HG03045 (cell line): ENCODE results near the gene SLC25A1.

Source experiments
- ATAC-seq: cut with Tn5 transposase; IDR thresholded peaks from one replicate; pipeline ENCODE4 v1.9.1; 2021; ENCODE audit warnings: mild to moderate bottlenecking, moderate library complexity; ENCODE audit not compliant: unreplicated experiment

Gene SLC25A1

GRCh38 chr22:19178657-19179496 is at the start of gene SLC25A1:
SLC25A1 (minus strand) TSS chr22:19178736; CDS start chr22:19178673, 63 bp downstream.
- peak; percentile 66 for ATAC-seq

DNA sequence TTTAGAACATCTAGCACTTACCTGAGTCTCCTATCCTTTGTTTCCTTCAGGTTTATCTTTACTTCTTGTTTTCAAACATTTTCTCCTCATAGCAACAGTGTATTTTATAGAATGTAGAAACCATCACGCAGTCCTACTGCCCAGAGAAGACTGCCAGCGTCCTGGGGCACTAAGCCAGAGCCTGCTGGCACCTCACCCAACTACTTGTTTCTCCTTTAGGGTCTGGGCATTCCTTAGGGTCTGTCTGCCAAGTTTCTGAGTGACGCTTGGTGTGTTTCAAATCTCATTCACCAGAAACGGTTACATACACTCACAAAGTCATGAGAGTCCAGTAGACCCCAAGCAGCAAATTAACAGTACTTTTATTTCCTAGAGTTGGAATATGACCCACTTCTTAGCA is 49.6 kb upstream of the SLC25A1 start:
- ATAC-seq = no peak

DNA sequence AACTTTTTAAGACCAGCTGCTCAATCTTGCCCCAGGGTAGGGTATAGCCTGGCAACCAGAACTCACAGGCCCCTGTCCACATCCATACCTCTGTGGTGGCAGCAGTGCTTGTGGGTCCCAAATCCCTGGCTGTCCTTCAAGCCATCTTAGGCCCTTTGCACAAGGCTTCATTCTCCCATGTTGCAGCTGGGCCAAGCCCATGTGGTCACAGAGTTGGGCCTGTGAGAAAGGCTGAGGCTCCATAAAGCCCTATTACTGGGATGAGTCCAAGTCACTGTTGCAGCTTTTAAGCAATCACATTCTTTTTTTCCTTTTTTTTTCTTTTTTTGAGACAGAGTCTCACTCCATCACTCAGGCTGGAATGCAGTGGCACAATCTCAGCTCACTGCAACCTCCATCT is 47.9 kb upstream of the SLC25A1 start:
- no peak for ATAC-seq

DNA sequence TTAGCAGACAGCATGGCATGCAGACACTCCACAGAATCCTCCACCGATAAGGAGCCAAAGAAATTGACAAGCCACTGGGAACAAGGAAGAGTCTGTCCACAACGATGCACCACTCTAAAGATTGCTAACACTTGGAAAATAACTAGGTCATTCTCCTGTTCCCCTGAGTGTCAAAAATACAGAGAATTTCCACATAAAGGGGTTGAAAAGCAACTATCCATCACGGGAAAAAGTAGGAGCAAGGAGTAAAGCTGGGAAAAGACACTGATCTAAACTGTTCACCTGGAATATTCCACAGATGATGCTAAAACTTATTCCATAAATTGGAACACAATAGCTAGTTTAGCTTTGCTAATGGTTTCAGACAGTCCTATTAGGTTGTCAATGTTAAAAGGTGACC is 47.0 kb upstream of the SLC25A1 start:
- ATAC-seq = no peak

DNA sequence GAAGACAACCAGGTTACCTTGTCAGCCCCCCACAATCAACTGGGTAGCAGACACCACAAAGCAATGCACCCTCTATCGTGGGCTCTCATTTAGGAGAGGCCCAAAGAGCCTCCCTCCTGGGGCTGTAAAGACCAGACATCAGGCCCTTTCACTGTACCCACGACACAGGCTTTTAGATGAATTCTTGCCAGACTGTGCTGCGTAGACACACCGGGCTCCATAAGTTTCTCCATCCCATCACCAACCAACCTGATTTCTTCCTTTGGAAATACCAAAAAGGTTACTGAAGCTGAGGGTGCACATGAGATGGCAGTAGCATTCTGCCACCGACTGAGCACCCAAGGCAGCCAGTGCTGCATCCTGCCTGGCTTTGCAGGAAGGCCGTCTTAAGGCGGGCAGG is 46.4 kb upstream of the SLC25A1 start:
- ATAC-seq = no peak

DNA sequence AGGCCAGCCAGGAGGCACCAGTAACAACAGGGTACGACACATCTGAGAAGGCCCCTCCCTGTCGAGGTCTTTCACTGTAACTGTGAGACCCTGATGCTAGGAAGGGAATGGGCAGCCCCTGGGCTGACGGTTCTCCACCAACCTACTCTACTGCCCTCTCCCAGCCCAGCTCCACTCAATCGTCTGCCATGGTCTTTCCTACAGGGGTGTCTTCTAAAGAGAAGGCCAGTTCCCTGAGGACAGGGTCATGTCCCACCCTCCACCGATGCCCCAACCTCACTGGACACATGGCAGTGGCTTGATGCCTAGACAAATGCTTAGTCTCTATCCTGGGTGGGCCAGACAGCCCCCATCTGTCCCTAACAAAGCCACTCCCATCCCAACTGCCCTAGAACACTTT is 46.0 kb upstream of the SLC25A1 start:
- ATAC-seq = no peak

DNA sequence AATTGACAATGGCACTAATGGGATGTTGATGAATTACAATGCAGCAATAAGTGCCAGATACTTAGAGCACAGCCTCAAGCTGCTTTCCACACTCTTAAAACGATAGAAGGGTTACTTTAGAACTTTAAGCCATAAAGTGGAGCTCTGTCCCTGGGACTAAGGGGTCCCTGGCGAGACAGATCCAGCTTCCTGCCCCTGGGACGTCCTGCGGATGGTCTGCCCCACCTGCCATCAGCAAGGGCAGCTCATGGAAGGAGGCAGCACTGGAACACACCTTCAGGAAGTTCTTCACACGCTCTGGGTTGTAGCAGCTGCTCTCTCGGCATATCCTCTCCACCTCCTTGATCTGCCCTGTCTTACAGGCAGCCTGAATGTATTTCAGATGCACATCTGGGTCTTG is 45.1 kb upstream of the SLC25A1 start:
- ATAC-seq = no peak

DNA sequence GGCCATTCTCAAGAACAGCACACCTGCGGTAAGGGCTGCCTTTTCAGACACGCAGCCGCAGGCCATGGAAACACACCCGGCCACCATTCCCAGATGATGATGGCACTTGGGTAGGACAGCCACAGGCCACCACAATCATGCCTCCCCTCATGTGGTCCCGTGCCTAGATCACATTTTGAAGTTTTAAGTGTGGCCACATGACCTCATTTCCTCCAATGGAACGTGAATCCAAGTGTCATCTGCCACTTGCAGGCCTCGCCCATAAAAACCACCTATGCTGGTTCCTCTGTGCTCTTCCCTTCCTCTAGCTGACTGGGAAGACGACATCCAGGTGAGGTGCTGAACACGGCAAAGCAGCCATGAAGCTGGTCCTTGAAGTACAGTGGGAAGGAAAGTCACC is 44.6 kb upstream of the SLC25A1 start:
- no peak for ATAC-seq

DNA sequence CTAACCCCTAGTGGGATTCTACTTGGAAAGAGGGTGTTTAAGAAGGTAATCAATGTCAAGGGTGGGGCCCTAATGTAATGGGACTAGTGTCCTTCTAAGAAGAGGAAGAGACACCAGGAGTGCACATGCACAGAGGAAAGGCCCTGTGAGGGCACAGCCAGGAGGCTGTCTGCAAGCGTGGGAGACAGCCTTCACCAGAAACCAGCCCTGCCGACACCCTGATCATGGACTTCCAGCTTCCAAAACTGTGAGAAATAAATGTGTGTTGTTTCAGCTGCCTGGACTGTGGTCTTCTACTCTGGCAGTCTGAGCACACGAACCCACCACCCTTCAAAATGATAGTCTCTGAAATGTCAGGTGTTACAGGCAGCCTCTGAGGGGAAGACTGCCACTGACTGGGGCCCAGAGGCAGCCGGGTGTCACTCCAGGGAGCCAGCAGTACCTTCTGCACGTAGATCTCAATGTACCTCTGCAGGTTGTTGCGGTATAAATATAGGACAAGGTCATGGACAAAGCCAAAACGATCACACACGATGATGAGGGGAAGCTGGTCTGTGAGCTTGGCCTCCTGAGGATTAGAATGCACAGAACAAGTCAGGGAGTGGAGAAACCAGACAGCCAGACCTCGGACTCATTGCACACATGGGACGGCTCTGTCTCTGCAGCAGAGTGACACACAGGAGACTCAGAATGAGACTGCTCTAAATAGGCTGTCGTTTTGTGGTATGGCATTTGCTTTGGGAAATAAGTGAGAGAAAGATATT is 43.9 kb upstream of the SLC25A1 start:
- no peak for ATAC-seq

DNA sequence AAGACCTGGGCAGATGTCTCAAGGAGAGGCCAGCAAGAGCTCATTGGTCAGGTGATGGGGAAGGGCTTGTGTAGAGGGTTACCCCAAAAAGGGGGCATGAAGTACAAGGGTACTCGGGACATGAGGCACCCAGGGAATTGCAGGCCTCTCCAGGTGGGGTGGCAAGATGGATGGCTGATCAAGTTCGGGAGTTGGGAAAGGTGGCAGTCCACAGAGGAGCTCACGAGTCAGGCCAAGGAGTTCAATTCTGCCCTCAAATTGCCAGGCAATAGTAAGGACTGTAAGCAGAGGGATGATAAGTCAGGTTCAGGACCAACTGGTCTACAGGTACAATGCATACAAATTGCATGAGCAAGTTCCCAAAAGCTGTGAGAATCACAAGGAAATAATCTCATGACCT is 42.3 kb upstream of the SLC25A1 start:
- ATAC-seq = no peak

- no peak for ATAC-seq
Measured at GRCh38 chr22:19218541-19219233, 40.2 kb upstream of the SLC25A1 start.

DNA sequence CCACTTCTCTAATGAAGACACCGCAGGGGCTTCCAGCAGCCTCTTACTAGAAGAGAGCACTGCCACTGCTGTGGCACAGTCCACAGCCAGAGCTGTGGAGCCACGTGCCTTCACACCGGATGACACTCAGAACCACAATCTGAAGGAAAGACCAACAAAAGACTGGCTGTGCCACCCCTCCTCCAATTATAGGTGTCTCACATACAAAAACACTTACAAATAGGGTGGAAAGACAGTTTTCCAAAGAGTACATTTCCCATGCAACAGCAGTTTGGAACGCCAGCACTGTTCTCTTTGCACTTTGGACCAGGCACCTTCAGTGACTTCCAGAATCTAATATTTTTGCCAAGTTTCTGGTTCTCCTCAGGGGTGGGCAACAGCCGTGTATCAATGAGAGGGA is 38.0 kb upstream of the SLC25A1 start:
- no peak for ATAC-seq

GRCh38 chr22:19215360-19215759 is 36.8 kb upstream of the SLC25A1 start:
- no peak for ATAC-seq

DNA sequence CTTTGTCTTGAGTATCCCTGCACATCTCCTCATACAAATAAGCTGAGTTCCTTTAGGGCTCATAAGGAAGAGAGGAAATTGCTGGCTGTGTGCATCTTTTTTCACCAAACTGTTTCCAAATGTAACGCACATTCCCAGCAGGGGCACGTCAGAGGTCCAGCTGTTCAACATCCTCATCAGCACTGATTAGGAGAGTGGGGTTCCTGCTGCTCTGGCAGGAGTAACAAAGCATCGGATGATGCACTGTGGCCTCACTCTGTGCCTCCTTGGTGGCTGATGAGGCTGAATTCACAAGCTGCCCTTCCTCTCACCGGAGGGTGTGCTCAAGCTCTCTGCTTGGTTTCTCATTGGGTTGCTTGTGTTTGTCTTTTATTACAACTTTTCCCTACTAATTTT is 35.5 kb upstream of the SLC25A1 start:
- no peak for ATAC-seq

- ATAC-seq = no peak
Measured at GRCh38 chr22:19213442-19214077, 35.0 kb upstream of the SLC25A1 start.

DNA sequence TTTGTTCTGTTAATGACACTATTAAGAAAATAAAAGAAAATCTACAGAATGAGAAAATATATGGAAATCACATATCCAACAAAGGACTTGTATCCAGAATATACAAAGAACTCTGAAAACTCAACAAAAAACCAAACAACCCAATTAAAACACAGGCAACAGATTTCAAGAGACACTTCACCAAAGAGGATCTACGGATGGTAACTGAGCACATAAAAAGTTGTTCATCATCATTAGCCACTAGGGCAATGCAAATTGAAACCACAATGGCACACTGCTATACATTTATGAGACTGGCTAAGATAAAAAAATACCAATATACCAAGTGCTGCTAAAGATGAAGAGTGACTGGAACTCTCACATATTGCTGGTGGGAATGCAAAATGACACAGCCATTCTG is 34.5 kb upstream of the SLC25A1 start:
- no peak for ATAC-seq

DNA sequence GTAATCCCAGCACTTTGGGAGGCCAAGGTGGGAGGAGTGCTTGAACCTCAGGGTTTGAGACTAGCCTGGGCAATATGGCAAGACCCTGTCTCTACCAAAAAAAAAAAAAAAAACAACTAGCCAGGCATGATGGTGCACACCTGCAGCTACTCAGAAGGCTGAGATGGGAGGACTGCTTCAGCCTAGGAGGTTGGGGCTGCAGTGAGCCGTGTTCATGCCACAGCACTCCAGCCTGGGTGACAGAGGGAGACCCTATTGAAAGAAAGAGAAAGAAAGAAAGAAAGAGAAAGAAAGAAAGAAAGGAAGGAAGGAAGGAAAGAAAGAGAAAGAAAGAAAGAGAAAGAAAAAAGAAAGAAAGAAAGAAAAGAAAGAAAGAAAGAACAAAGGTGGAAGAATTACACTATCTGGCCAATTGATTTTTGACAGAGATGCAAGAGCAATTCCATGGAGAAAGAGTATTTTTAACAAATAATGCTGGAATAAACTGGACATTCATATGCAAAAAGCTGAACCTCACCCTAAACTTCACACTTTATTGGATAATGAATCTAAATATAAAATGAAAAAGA is 33.9 kb upstream of the SLC25A1 start:
- ATAC-seq = no peak

GRCh38 chr22:19210188-19210587 is 31.7 kb upstream of the SLC25A1 start:
- ATAC-seq = no peak

DNA sequence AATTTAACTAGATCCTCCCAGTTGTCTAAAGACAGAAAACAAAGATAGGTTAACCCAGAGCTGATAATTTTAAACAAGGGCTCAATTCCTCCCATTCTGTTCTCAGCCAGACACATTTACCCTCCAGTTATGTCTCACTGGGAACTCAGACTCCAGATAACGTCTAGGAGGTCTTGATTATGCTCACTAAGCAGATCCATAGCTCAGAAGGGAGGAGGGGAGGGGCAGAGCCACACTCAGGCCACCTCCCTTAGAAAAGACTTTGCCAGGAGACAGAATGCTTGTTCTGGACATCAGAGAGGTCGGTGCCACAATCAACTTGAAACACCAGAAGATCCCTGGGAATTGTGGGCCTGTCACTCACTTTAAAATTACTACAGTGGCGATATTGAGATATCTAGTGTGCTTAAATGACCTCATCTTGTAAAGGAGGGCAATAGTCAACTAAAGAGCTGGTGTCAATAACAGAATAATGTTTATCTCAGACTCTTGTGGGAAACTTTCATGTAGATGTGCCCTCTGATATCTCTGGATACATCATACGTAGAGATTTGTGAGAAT is 29.8 kb upstream of the SLC25A1 start:
- ATAC-seq = no peak

DNA sequence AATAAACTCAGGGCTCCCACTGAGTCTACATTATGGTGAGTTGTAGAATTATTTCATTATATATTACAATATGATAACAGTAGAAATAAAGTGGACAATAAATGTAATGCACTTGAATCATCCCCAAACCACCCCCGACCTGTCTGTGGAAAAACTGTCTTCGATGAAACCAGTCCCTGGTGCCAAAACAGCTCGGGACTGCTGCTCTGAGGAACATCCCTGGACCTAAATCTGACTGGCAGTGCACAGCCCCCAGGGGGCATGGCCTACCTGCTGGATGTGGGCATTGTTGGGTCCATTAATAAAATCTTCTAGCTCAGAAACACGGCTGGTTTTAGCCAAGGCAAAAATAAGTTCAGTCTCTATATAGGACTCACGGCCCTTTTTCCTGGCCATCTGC is 29.3 kb upstream of the SLC25A1 start:
- no peak for ATAC-seq

DNA sequence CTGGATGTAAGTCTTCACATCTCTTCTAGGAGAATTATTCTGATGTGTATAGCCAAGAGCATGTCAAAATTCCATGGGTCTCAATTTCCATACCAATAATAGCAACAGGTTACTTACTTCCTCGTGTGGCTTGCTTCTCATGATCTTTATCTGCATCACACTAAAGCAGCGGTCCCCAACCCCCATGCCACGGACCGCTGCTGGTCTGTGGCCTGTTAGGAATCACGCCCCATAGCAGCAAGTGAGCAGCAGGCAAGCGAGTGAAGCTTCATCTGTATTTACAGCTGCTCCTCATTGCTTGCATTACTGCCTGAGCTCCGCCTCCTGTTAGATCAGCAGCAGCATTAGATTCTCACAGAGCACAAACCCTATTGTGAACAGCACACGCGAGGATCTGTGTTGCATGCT is 28.9 kb upstream of the SLC25A1 start:
- ATAC-seq = no peak
